Uterus (tissue), 2 donors: ENCODE results near the gene PELI2.

Source experiments
- POLR2A ChIP-seq, 2 donors: fragments of 450-650 bp; IDR thresholded peaks; one replicate each; pipeline ENCODE4 v1.6.1; 2016; ENCODE audit warnings: antibody characterized with exemption in 2 of 2, mild to moderate bottlenecking in 1 of 2, moderate library complexity in 1 of 2
- TF ChIP-seq, protein P1 (sequence below), 4 experiments: fragments of 200-600 bp in 2 of 4; fragments of 450-650 bp in 2 of 4; sonication (generic) in 2 of 4; IDR thresholded peaks; one replicate each; pipeline ENCODE4 v1.5.1; 2016 to 2019; ENCODE audit warnings: antibody characterized with exemption in 4 of 4, mild to moderate bottlenecking in 2 of 4, moderate library complexity in 1 of 4

DNA sequence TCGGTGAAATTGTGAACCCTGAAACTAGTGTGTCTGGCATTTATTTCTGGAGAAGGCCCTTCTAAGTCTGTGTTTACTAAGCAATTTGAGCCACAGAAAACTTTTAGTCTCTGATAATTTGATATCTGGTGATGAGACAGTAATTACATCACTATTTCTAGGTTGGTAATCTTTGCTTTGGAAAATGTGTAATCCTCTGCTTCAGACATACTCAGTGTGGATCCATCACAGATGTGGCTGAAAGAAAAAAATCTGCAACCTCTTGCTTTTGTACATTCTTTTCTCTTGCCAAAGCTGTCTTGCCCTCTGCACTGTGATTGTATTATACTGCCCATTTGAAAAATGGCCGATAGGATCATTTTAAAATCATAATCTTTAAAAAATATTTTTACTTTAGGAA is 78.1 kb downstream of the PELI2 start:
- TF ChIP-seq, protein P1, sequence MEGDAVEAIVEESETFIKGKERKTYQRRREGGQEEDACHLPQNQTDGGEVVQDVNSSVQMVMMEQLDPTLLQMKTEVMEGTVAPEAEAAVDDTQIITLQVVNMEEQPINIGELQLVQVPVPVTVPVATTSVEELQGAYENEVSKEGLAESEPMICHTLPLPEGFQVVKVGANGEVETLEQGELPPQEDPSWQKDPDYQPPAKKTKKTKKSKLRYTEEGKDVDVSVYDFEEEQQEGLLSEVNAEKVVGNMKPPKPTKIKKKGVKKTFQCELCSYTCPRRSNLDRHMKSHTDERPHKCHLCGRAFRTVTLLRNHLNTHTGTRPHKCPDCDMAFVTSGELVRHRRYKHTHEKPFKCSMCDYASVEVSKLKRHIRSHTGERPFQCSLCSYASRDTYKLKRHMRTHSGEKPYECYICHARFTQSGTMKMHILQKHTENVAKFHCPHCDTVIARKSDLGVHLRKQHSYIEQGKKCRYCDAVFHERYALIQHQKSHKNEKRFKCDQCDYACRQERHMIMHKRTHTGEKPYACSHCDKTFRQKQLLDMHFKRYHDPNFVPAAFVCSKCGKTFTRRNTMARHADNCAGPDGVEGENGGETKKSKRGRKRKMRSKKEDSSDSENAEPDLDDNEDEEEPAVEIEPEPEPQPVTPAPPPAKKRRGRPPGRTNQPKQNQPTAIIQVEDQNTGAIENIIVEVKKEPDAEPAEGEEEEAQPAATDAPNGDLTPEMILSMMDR (IDR thresholded peaks at IDR 0.05): no peak
- no peak for TF ChIP-seq POLR2A (IDR thresholded peaks at IDR 0.05)
